ENCODE results near the gene CARMIL1. TPM values are rescaled to one million over a fixed set of nuclear protein-coding genes. Genes with fewer than 3 reads are reported as not detected.

CARMIL1 gene
- polyA plus RNA-seq, 4 donors: 97.2 to 123 (median 113) TPM

DNA sequence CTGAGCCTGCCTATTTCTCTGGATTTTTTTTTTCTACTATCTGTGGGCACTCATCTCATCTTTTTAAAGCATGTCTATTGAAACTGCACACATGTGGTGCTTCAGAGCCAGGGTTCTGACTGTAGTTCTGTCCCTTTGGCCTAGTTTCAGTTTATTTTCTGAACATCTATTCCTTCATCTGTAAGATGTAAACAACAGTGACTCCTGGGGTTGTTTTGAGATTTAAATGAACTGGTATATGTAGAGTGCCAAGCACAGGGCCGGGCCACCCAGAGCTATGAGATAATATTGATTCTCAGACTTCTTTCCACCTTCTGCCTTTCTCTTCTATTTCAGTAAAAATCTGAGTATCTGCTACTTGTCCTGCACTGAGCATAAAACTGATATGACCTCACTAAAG is 185.1 kb downstream of the CARMIL1 start:
- no peak for DNase-seq (ENCODE audit: low read depth in 4 of 4, low spot score in 3 of 4)

DNA sequence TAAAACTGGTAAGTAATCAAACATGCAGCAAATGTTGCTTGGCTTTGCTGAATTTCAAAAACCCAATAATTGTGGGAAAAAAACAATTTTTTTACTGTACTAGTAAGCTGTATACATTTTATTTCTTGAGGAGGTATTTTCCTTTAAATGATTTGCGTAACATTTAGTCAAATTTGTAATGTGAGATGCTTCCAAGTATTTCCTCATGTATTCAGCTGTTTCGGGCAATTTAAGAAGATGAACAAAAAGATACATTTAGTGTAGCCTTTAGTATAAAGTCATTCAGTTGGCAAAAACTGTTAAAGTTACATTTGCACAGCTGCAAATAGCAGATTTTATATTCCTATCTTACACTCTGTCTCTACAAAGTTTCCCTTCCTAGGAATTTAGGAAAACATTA is 186.8 kb downstream of the CARMIL1 start:
- DNase-seq (ENCODE audit: low read depth in 4 of 4, low spot score in 3 of 4): no peak

- no peak for DNase-seq (ENCODE audit: low read depth in 4 of 4, low spot score in 3 of 4)
These were observed 189.7 kb downstream of the CARMIL1 start for GRCh38 chr6:25468881-25469280.

DNA sequence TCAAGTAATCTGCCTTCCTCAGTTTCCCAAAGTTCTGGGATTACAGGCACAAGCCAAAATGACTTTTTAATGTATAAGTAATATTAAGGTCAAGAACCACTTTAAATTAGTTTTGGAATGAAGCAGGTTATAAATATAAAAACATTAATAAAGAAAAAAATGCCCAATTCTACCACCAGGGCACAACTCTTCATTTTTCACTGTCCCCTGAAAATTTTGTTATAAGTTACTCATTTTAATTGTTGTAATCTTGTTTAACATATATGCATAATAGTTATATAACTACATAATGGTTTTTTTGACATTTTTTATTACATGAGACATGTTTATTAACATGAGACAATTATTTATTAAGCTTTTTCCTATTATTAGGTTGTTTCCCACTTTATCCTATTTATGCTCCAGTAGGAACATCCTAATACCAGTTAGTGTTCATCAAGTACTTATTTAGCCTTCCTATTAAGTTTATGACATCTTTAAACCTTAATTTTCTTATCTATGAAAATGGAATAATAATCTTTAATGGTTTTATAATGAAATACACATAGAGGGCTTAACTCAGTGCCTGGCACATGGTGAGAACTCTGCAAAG is 190.7 kb downstream of the CARMIL1 start:
- no peak for DNase-seq (ENCODE audit: low read depth in 4 of 4, low spot score in 3 of 4)

GRCh38 chr6:25472306-25472705 is 193.1 kb downstream of the CARMIL1 start:
- no peak for DNase-seq (ENCODE audit: low read depth in 4 of 4, low spot score in 3 of 4)

DNA sequence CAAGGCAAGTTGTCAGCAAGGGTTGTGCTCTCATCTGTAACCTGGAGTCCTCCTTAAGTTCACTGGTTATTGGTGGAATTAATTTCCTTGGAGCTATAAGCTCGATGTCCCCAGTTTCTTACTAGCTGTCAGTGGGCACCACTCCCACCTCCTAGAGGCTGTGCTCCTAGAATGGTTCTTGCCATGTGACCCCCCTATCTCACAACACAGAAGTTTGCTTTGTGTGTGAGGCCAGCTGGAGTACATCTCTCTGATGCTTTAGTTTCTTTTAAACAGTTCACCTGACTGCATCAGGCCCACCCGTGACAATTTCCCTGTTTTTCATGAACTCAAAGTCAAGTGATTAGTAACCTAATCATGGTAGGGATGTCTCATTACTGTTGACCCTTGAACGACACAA is 193.7 kb downstream of the CARMIL1 start:
- DNase-seq (ENCODE audit: low read depth in 4 of 4, low spot score in 3 of 4): no peak

DNA sequence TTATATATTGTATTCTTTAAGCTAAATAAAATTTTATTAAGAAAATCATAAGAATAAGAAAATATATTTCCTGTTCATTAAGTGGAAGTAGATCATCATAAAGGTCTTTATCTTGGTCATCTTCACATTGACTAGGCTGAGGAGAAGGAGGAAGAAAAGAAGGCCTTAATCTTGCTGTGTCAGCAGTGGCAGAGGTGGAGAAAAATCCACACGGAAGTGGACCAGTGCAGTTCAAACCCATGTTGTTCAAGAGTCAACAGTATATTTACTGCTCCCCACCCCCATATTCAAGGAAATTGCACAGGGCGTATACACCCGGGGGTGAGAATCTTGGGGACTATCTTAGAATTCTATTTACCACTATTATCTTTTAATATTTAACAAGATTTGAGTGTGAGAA is 194.3 kb downstream of the CARMIL1 start:
- DNase-seq (ENCODE audit: low read depth in 4 of 4, low spot score in 3 of 4): no peak

- DNase-seq (ENCODE audit: low read depth in 4 of 4, low spot score in 3 of 4): no peak
These were observed 197.0 kb downstream of the CARMIL1 start for GRCh38 chr6:25476126-25476525.

DNA sequence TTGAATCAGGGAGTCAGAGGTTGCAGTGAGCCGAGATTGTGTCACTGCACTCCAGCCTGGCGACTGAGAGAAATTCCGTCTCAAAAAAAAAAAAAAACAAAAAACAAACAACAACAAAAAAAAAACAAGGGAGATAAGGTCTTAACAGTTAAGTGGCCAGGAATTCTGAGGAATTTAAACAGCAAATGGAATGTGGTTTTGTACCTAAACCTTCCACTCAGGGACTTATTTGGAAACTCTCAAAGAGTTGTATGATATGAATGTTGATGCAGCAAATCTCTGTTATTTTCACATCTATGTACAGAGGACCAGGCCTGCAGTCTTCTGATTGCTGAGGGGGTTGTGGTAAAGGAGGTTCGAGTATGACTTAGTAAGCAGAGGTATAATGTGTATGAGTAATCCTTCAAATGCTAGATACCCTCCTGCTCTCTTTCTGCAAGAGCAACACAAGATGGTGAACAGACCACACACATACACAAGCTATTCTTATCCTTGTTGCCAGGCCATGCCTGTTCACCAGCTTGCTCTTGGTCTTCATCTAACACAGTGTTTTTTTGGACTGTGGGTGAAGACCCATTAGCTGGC is 197.9 kb downstream of the CARMIL1 start:
- DNase-seq (ENCODE audit: low read depth in 4 of 4, low spot score in 3 of 4): no peak

DNA sequence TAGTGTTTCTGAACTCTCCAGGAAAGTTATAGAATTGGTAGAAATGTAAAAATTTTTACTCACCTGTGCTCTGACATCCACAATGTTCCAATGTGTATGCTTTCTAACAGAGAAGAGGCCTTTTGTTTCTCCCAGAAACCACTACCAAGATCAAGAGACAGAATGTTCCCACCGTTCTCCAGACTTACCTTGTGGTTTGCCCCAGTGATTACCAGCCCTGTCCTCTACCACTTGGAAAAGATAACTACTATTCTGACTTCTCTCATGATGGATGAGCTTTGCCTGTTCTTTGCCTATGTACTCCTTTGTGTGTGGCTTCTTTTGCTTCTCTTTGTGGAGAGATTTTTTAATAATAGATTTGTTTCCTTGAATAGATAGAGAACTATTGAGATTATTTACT is 199.8 kb downstream of the CARMIL1 start:
- no peak for DNase-seq (ENCODE audit: low read depth in 4 of 4, low spot score in 3 of 4)

- DNase-seq (ENCODE audit: low read depth in 4 of 4, low spot score in 3 of 4): no peak
These were observed 202.1 kb downstream of the CARMIL1 start for GRCh38 chr6:25481267-25481666.

- no peak for DNase-seq (ENCODE audit: low read depth in 4 of 4, low spot score in 3 of 4)
These were observed 203.8 kb downstream of the CARMIL1 start for GRCh38 chr6:25482996-25483395.

GRCh38 chr6:25483943-25484342 is 204.8 kb downstream of the CARMIL1 start:
- DNase-seq (ENCODE audit: low read depth in 4 of 4, low spot score in 3 of 4): no peak

DNA sequence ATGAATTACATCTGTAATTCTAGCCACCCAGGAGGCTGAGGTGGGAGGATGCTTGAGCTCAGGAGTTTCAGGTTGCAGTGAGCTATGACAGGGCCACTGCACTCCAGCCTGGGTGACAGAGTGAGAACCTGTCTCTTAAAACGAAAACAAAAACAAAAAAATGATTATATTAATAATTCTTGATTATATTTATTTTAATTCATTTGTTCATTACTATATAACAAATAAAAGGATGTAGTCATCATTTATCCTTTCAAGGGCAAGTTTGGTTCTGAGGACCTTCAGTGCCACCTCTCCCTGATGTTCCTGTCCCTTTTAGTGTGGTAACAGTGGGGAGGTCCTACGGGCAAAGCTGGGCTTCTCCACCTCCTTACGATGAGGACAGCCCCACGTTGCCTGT is 205.7 kb downstream of the CARMIL1 start:
- no peak for DNase-seq (ENCODE audit: low read depth in 4 of 4, low spot score in 3 of 4)

- DNase-seq (ENCODE audit: low read depth in 4 of 4, low spot score in 3 of 4): no peak
These were observed 206.8 kb downstream of the CARMIL1 start for GRCh38 chr6:25485821-25486534.

DNA sequence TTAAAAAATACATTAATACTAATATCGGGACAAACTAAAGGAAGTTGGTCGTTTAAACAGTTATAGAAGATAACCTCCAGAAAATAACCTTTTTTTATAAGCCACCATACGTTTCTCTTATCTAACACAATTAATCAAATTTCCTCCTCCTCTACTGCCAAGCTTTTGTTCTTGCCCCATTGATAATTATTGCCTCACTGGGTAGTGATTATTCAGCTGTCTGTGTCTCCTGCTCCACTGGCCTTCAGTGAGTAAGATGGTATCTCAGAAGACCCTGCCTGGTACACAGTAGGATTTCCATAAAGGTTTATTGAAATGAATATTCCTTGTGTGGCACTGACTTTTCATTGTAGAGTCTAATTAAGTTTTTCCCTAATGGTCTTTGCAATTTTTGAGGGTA is 207.4 kb downstream of the CARMIL1 start:
- no peak for DNase-seq (ENCODE audit: low read depth in 4 of 4, low spot score in 3 of 4)

DNA sequence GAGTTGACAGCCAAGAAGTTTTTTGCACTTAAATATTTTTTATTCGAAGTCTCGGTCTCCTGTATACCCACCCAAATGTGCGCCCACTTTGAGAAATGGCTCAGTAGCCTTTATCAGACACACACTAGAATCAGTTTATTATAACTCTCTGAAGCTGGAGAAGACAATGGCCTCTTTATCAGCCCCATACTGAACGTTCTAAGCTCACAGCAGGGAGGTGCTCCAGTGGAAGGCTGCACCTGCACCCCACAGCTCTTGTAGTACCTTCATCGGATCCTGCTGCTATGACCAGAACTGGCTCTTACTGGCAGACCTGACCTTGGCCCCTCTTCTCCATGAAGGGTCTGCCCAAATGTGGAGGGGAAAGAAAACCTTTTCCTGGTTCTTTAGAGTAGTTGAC is 207.8 kb downstream of the CARMIL1 start:
- no peak for DNase-seq (ENCODE audit: low read depth in 4 of 4, low spot score in 3 of 4)

- DNase-seq (ENCODE audit: low read depth in 4 of 4, low spot score in 3 of 4): no peak
These were observed 209.0 kb downstream of the CARMIL1 start for GRCh38 chr6:25488156-25488555.

GRCh38 chr6:25489399-25489798 is 210.2 kb downstream of the CARMIL1 start:
- no peak for DNase-seq (ENCODE audit: low read depth in 4 of 4, low spot score in 3 of 4)

DNA sequence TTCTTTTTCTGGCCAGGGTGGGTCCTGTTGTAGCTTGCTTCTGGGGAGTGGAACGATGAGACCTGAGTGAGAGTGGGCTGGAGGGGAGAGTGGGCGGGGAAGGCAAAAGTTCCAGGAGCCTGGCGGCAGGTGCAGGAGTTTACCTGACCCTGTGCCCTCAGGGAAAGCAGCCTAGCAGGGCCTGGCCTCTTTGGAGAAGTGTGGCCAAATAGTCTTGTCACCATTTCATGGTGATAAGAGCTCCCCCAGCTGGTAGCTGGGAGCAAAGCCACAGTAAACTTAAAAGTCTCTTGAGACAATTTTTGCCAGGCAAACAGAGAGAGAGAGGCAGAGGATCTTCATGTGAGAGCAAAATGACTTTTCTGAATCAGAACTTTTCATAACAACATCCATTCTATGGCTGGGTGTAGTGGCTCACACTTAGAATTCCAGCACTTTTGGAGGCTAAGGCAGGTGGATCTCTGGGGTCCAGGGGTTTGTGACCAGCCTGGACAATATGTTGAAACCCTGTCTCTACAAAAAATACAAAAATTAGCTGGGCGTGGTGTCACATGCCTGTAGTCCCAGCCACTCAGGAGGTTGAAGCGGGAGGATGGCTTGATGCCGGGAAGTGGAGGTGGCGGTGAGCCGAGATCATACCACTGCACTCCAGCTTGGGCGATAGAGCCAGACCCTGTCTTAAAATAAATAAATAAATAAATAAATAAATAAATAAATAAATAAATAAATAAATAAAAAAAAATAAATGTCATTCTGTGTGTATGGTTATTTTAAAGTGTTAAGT is 211.0 kb downstream of the CARMIL1 start:
- DNase-seq (ENCODE audit: low read depth in 4 of 4, low spot score in 3 of 4): peak; percentile 68 to 75 (median 72)

DNA sequence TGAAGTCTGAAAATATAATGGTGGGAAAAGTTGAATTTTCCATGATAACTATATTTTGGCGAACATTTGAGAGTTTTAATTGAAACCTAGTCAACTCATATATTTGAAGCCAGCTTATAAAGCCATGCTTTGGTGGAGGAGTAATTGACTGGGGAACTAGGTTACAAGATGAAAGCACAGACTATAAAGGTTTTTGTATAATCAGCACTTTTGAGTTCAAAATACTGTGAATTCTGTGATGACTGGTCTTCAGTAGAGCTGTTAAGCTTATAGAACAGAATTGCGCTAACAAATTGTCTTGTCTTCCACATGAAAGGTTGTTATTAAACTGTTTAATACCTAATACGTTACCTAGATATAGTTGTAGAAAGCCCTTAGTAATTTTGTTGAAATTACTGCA is 213.8 kb downstream of the CARMIL1 start:
- DNase-seq (ENCODE audit: low read depth in 4 of 4, low spot score in 3 of 4): no peak

Measured in right renal pelvis (tissue), 4 donors.